ENCODE results near the gene RAB4B. TPM values are rescaled to one million over a fixed set of nuclear protein-coding genes. Genes with fewer than 3 reads are reported as not detected.
"Not testable (repeated sequence)": the region's sequence is repeated elsewhere in the genome, so short reads cannot be mapped to it uniquely, and the experiment has no call there.

RAB4B gene
- total RNA-seq, 1 donor from 2014 or later = 13.3 TPM

DNA sequence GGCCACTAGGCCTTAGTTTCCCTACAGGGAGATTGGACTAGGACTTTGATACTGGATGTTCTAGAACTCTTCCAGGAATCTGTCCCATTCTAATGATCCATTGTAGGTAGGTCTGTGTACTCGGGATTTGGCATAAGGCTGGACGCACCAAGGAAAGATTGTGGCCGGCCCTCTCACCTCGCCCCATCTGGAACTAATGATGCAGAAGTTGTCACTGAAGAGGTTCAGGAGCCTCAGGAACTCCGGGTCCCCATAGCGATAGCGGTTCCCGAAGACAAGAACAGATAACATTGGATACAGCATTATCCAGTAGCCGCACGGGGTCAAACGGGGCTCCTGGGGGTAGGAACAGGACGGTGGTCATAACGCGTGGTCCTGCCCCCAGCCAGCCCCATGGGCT, 32.1 kb downstream of the RAB4B start:
- ATAC-seq (no peak), DNase-seq (ENCODE audit: missing footprints) (no peak)
- intact Hi-C loops (cut with DNase I) = loop anchor here (10.0 kb wide), 1 partner anchor 325 kb away; no protein-coding TSS in a partner anchor

DNA sequence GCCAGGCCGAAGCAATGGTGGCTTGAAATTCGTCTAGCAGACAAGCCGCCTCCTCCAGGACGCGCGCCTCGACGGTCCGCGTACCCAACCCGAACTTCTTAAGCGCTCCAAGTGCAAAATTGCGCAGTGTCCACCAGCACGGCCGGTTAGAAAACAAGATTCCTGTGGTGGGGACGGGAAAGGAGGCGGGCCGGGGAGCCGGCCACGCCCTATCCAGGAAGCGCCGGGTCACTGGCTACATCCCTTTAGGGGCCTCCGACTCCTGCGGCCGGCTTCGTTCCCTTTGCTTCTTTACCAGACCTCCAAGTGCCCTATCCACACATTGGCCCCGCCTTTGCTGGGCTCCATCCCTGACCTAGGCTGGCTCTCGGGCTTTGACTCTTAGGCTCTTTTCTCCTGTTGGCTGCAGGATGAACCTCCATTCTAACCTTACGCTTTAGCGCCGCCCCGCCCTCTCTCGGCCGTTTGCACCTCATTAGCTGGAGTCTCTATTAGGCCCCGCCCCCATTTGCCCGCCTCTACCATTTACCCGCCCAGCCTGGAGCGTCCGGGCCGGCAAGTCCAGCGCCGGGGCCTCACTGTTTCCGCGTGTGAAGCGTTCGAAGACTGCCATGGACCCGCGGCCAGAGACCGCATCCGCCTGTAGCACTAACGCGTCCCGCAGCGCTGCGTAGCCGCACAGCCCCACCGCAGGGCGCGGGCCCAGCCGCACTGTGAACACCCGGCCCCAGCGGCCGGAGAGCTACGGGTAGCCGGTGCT, 32.8 kb downstream of the RAB4B start:
- ATAC-seq = peak; percentile 92
- intact Hi-C loops (cut with DNase I) = loop anchor here (10.0 kb wide), 1 partner anchor 324 kb away; no protein-coding TSS in a partner anchor
- peak; percentile 93 for DNase-seq (ENCODE audit: missing footprints)

DNA sequence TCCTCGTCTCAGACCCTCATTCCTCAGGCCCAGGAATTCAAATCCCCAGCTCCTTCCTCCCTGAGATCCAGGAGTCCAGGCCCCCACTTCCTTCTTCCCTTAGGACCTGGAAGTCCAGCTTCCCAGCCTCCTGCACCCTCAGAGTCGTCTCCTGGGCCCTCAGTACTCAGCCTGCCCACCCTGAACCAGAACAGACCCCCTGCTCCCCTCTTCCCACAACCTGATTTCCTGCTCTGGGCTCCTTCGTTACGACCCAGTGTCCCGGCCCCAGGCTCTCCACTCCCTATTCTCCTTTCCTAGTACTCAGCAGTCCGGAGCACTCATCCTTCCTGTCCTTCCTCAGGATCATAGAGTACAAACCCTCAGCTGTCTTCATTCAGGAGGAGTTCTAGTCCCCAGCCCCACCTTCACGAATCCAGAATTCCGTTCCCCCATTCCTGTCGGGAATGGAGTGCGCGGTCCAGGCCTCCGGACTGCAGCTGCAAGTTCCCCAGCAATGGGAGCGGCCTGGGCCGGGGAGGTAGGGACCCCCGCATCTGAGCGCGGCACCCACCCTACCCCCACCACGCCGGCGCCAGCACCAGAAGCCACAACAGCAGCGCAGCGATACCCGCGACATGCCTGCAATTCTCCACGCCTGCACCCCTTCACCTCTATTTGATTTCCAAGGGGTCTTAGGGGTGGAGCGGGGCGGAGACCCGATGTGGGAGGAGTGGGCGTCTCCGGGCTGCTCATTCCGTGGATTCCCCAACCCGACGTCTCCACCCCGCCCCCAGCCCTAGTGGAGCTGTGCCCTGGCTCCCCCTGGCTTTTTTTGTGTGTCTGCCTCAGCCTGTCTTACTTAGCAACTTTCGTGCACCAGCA, 33.7 kb downstream of the RAB4B start:
- no peak for ATAC-seq
- intact Hi-C loops (cut with DNase I) = loop anchor here (10.0 kb wide), 1 partner anchor 323 kb away; no protein-coding TSS in a partner anchor
- DNase-seq (ENCODE audit: missing footprints) = no peak

DNA sequence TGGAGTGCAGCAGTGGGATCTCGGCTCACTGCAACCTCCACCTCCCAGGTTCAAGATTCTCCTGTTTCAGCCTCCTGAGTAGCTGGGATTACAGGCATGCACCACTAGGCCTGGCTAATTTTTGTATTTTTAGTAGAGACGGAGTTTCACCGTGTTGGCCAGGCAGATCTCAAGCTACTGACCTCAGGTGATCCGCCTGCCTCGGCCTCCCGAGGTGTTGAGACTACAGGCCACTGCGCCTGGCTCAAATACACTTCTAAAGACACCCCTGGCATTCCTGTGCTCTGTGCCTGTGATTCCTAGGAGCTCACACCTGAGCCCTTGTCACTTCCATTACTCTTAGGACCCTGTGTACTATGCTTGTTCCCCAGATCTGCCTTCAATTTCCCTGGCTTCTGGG, 34.5 kb downstream of the RAB4B start:
- ATAC-seq; DNase-seq (ENCODE audit: missing footprints): not testable (repeated sequence)
- intact Hi-C loops (cut with DNase I) = loop anchor here (10.0 kb wide), 1 partner anchor 322 kb away; no protein-coding TSS in a partner anchor

DNA sequence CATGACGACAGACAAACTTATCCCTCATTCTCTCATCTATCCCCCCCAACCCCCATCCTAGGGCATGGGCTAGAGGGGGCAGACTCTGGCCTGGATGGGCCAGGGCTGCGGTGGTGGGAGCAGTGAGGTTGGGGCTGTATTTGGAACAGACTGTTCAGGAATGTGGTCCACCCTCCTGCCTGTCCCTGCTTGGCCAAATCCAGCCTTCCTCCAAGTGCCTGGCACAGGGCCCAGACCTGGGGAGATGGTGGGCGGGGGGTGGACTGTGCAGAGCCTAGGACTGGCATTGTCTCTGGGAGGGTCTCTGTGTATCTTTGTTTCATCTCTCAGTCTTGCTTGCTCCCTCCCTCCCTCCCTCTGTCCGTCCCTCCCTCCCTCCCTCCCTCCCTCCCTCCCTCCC, 35.1 kb downstream of the RAB4B start:
- ATAC-seq (no peak), DNase-seq (ENCODE audit: missing footprints) (no peak)
- intact Hi-C loops (cut with DNase I) = loop anchor here (10.0 kb wide), 1 partner anchor 322 kb away; no protein-coding TSS in a partner anchor

DNA sequence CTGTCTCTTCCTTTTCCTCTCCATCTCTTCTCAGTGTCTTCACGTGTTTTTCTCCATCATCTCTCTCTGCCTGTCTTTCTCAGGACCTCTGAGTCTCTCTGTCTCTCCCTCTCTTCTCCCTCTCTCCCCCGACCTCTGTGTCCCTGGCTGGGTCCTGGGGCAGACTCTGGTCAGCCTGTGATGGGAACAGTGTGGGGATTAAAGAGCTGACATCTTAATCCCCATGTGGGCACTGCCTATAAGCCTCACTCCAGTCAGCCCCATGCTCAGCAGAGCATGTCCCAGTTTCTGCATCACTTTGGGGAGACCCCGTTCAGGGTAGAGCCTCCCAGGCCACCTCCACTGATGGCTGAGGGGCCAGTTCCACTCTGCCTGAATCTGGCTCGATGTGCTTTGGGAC, 37.2 kb downstream of the RAB4B start:
- intact Hi-C loops (cut with DNase I) = loop anchor here (10.0 kb wide), 1 partner anchor 320 kb away; no protein-coding TSS in a partner anchor
- ATAC-seq (no peak), DNase-seq (ENCODE audit: missing footprints) (no peak)

DNA sequence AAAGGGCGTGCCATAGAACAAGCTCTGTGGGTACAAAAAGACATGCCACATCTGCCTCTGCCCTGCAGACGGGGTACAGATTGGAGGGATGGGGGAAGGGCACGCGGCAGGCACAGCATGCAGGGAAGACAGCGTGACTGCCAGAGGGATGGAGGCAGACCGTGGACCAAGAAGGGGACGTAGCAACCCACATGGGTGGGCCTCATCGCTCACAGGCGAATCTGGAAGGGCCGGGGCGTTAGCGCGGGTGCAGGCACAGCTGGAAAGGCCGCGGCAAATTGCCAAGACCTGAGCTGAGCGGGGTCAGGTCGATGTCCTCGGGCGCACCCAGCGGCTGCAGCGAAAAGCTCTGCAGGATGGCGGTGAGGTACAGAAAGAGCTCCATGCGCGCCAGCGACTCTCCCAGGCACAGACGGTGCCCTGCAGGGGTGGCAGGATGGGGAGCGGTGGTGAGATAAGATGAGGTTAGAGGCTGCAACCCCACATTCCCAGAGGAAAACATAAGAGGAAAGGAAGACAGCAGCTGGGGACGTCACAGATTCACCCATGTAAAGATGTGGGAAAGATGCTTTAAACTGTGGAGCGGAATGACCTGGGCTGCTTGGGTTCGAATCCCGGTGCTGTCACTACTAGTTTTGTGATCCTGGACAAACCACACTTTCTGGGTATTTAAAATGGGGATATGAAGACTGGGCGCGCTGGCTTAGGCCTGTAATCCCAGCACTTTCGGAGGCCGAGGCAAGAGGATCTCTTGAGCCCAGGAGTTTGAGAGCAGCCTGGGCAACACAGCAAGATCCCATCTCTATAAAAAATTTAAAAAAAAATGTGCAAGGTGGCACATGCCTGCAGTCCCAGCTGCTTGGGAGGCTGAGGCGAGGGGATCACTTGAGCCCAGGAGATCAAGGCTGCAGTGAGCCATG, 40.7 kb downstream of the RAB4B start:
- DNase-seq (ENCODE audit: missing footprints) (peak; percentile 88), ATAC-seq (peak; percentile 86)
- intact Hi-C loops (cut with DNase I) = loop anchor here (2.0 to 10.0 kb wide), 2 partner anchors 68 to 316 kb away; partner anchors contain the start of genes ACTMAP and SNRPA

DNA sequence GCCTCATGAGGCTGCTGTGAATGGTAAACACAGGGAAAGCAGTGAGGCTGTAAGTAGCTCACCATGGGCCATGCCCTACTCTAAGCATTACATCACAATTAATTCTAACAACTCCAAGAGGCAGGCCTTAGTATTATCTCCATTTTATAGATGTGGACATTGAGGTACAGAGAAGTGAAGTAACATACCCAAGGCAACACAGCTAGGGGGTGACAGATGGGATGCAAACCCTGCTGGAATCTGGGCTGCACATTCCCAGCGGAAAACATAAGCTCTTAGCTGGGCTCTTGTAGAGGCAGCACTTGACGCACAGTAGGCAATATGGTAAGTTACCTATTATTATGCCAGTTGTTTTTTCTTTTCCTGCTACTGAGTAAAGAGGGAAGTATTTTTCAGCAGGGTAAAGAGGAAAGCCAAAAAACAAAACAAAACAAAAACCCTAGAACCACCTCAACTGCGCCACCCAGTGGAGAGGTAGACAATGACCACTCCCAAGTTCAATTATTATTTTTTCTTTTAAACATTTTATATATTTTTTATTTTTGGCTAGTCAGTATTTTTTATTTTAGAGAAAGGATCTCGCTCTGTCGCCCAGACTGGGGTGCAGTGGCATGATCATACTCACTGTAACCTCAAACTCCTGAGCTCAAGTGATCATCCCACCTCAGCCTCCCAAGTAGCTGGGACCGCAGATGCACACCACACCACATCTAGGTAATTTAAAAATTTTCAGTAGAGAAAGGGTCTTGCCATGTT, 41.6 kb downstream of the RAB4B start:
- DNase-seq (ENCODE audit: missing footprints) = peak; percentile 74
- ATAC-seq = peak; percentile 15
- intact Hi-C loops (cut with DNase I) = loop anchor here (2.0 to 10.0 kb wide), 2 partner anchors 69 to 315 kb away; partner anchors contain the start of genes ACTMAP and SNRPA

DNA sequence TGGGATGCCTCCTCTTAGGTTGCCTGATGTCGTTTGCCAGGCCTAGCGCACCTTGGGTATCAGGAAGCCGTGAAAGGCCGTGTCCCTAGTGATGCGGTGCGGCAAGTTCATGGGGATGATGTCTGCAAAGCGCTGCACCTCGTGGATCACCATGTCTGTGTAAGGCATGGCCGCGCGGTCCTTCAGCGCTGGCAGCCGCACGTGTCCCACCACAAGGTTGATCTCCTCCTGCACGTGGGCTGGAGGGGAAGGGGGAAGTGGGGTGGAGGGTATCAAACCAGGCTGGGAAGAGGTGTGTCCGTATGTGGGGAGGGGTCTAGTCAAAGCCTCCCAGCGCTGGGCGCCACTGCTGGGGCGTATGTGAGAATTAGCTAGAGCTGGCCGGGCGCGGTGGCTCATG, 44.1 kb downstream of the RAB4B start:
- no peak for ATAC-seq
- intact Hi-C loops (cut with DNase I) = no loop called here
- DNase-seq (ENCODE audit: missing footprints) = no peak

DNA sequence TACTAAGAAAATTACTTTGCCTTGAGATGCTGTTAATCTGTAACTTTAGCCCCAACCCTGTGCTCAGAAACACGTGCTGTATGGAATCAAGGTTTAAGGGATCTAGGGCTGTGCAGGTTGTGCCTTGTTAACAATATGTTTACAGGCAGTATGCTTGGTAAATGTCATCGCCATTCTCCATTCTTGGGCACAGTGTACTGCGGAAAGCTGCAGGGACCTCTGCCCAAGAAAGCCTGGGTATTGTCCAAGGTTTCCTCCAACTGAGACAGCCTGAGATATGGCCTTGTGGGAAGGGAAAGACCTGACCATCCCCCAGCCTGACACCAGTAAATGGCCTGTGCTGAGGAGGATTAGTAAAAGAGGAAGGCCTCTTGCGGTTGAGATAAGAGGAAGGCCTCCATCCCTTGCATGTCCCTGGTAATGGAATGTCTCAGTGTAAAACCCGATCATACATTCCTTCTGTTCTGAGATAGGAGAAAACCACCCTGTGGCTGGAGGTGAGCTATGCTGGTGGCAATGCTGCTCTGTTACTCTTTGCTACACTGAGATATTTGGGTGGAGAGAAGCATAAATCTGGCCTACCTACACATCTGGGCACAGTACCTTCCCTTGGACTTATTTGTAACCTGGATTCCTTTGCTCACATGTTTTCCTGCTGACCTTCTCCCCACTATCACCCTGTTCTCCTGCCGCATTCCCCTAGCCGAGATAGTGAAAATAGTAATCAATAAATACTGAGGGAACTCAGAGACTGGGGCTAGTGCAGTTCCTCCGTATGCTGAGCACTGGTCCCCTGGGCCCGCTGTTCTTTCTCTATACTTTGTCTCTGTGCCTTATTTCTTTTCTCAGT, 44.9 kb downstream of the RAB4B start:
- ATAC-seq; intact Hi-C loops (cut with DNase I); DNase-seq (ENCODE audit: missing footprints): not testable (repeated sequence)

DNA sequence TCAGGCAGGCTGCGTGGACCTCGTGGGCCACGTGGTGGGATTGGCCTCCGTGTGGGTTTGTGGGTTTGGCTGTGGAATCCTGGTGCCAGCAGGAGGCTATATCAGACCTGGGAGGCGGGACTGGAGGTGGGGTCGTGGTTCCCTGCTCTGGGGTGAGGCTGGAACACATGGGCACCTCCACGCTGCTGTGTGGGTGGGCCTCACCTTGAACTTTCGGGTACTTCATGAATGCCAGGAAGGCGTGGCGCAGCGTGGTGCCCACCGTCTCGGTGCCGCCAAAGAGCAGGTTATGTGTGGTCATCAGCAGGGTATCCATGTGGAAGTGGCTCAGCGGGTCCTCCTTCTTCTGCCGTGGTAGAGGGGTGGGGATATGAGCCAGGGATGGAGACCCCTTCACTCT, 46.9 kb downstream of the RAB4B start:
- intact Hi-C loops (cut with DNase I); ATAC-seq; DNase-seq (ENCODE audit: missing footprints): not testable (repeated sequence)

DNA sequence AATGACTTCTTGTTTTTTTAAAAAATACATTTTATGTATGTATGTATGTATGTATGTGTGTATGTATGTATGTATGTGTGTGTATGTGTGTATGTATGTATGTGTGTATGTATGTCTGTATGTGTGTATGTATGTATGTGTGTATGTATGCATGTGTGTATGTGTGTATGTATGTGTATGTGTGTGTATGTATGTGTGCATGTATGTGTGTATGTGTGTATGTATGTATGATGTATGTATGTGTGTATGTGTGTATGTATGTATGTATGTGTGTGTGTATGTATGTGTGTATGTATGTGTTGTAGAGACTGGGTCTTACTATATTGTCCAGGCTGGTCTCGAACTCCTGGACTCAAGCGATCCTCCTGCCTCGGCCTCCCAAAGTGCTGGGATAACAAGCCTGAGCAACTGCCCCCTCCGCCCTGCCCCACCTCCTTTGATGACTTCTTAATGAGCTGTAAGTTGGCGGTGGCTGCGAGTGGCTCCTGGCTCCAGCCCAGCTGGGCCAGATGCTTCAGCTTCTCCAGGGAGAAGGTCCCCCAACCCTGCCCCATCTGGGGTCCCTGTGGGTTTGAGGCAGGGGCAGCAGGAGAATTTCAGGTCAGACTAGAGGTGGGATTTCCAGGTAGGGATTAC, 47.5 kb downstream of the RAB4B start:
- intact Hi-C loops (cut with DNase I); DNase-seq (ENCODE audit: missing footprints); ATAC-seq: not testable (repeated sequence)

DNA sequence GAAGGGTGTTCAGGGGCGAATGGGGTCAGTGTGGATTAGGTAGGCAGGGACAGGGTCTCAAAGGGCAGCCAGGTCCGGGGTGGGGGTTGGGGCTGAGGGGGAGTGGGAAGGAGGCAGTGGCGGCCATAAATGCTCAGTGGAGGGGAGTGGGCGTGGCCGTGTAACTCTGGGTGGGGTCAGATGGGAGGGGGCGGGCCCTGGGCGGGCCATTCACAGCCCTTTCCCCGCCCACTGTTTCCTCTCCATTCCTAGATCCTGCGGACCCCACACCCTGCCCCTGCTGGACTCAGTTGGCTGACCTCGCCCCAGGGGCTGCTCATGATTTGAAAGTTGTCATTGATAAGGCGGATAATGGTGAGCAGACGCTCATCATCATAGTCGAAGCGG, 48.3 kb downstream of the RAB4B start:
- intact Hi-C loops (cut with DNase I); ATAC-seq; DNase-seq (ENCODE audit: missing footprints): not testable (repeated sequence)

DNA sequence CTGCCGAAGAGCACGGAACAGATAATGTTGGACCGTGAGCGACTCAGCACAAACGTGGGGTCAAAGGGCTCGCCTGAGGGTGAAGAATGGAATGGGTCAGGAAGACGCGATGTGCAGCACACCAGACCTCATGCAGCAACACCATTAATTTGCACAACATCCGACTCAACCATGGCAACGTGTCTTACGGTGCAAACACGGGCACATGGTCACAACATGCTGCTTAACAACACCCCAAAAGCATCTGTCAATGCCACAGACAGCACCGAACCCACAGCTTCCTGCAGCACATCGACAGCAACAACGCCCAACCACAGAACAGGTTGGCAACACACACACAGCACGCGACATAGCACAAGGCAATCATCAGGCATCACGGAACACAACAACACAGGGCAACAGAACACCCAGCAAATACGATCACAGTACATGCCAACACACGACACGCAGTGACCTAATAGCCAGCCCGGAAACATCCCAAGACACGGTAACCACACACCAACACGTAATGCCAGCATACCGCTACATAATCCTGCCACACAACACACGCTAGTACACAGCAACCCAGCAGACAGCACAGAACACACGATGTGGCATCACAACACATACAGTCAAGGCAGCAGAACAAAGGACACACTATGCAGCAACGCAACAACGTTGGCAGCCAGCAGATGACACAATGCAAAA, 48.8 kb downstream of the RAB4B start:
- ATAC-seq; DNase-seq (ENCODE audit: missing footprints); intact Hi-C loops (cut with DNase I): not testable (repeated sequence)

DNA sequence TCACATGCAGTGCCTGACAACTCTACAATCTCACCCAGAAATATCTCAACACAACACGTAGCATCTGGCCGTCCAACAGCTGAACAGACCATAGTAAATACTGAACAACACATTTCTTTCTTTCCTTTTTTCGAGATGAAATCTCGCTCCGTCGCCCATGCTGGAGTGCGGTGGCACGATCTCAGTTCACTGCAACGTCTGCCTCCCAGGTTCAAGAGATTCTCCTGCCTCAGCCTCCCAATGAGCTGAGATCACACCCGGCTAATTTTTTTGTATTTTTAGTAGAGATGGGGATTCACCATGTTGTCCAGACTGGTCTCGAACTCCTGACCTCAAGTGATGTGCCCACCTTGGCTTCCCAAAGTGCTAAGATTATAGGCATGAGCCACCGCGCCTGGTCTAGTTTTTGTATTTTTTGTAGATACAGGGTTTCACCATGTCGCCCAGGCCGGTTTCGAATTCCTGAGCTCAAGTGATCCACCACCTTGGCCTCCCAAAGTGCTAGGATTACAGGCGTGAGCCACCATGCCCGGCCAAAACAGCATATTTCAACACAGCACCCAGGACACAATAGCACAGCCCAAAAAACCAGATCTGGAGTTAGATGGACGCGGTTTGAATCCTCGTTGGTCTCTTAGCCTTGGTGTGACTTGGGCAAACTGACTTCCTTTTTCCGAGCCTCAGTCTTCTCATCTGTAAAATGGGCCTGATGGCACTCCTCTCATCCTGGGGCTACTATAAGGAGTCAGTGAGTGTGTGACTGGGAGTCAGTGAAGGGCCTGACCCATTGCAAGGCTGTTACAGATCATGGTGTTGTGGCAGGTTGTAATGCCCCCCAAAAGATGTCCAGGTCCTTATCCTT, 49.6 kb downstream of the RAB4B start:
- no peak for DNase-seq (ENCODE audit: missing footprints)

More for the DNA sequence above, 49.6 kb downstream of the RAB4B start:
- ATAC-seq = no peak
- intact Hi-C loops (cut with DNase I) = no loop called here
